ENCODE measurements around the gene ALDH1L1. TPM values are rescaled to one million over a fixed set of nuclear protein-coding genes. Genes with fewer than 3 reads are reported as not detected.

ALDH1L1 gene
- total RNA-seq, 1 experiment from 2014 or later = 50.0 TPM

- Histone ChIP-seq H3K4me1 (replicated peaks; ENCODE audit: insufficient read depth) (peaks cover 44% of the 10 kb centered on the region), H3K9me3 (ENCODE audit: insufficient read depth, low read depth) (peaks cover 4% of the 10 kb centered on the region; the same call in 1 of the 2 replicates), H3K27me3 (ENCODE audit: insufficient read depth, low read depth) (no peaks in the 10 kb centered on the region), H4K20me1 (ENCODE audit: insufficient read depth) (no peaks in the 10 kb centered on the region), H3K4me2 (peak overlapping the region; percentile 48), H3K4me3 (no peak overlapping the region), H2AFZ (peak overlapping the region; percentile 61; the same call in 1 of the 2 replicates), H3K79me2 (ENCODE audit: low read depth) (no peaks in the 10 kb centered on the region), H3K9me2 (ENCODE audit: insufficient read depth) (no peaks in the 10 kb centered on the region), H3F3A (ENCODE audit: insufficient read depth, low read depth) (peaks cover 23% of the 10 kb centered on the region), H3K27ac (peak overlapping the region; percentile 39; the same call in 1 of the 2 replicates), H3K36me3 (ENCODE audit: low read depth) (no peaks in the 10 kb centered on the region)
- intact Hi-C loops (cut with micrococcal nuclease; ENCODE audit: unreplicated experiment) = loop anchor here (1.0 kb wide), 1 partner anchor 10 kb away; no protein-coding TSS in a partner anchor
- TF ChIP-seq CTCF (conservative IDR thresholded peaks at IDR 0.05) = no peak
- no peak for TF ChIP-seq EZH2 (IDR thresholded peaks at IDR 0.05; ENCODE audit: low read depth)
- POLR2A ChIA-PET (ENCODE audit: unreplicated experiment) = interaction anchor here (0.8 kb wide), 1 partner anchor 11 kb away, joined by 3 read pairs; no protein-coding TSS in a partner anchor
- DNase-seq = peak; percentile 84 to 95
- no TSS peak for BruUV-seq (replicated peaks)
- CTCF ChIA-PET = interaction anchor here (0.6 to 1.7 kb wide), 3 partner anchors 11 to 349 kb away, joined by 3 to 17 read pairs (median 3); no protein-coding TSS in a partner anchor
Measured at GRCh38 chr3:126208606-126209256, 28.3 kb upstream of the ALDH1L1 start.

GRCh38 chr3:126208182-126208581 is 27.8 kb upstream of the ALDH1L1 start:
- H3K4me3 ChIP-seq = no peak overlapping the region
- H3K79me2 ChIP-seq (ENCODE audit: low read depth) = no peaks in the 10 kb centered on the region
- H3K27ac ChIP-seq = peak overlapping the region; percentile 39; the same call in 1 of the 2 replicates
- H3K36me3 ChIP-seq (ENCODE audit: low read depth) = no peaks in the 10 kb centered on the region
- CTCF ChIA-PET = interaction anchor here (0.6 to 1.7 kb wide), 3 partner anchors 10 to 350 kb away, joined by 3 to 17 read pairs (median 3); no protein-coding TSS in a partner anchor
- peaks cover 4% of the 10 kb centered on the region; the same call in 1 of the 2 replicates for H3K9me3 ChIP-seq (ENCODE audit: insufficient read depth, low read depth)
- intact Hi-C loops (cut with micrococcal nuclease; ENCODE audit: unreplicated experiment) = loop anchor here (1.0 kb wide), 1 partner anchor 10 kb away; no protein-coding TSS in a partner anchor
- H3K4me1 ChIP-seq (replicated peaks; ENCODE audit: insufficient read depth) = peaks cover 39% of the 10 kb centered on the region
- no peak for DNase-seq
- H3K4me2 ChIP-seq = peak overlapping the region; percentile 48
- H2AFZ ChIP-seq = peak overlapping the region; percentile 61; the same call in 1 of the 2 replicates
- peaks cover 23% of the 10 kb centered on the region for H3F3A ChIP-seq (ENCODE audit: insufficient read depth, low read depth)
- TF ChIP-seq EZH2 (IDR thresholded peaks at IDR 0.05; ENCODE audit: low read depth) = no peak
- no peak for TF ChIP-seq CTCF (conservative IDR thresholded peaks at IDR 0.05)
- POLR2A ChIA-PET (ENCODE audit: unreplicated experiment) = interaction anchor here (0.6 to 0.8 kb wide), 3 partner anchors 11 to 1340 kb away, joined by 3 to 4 read pairs (median 3); no protein-coding TSS in a partner anchor
- TSS peak; percentile 67 for BruUV-seq (replicated peaks)
- H3K9me2 ChIP-seq (ENCODE audit: insufficient read depth) = no peaks in the 10 kb centered on the region
- no peaks in the 10 kb centered on the region for H3K27me3 ChIP-seq (ENCODE audit: insufficient read depth, low read depth)
- no peaks in the 10 kb centered on the region for H4K20me1 ChIP-seq (ENCODE audit: insufficient read depth)

GRCh38 chr3:126207166-126207565 is 26.8 kb upstream of the ALDH1L1 start:
- Histone ChIP-seq H3K9me3 (ENCODE audit: insufficient read depth, low read depth) (peaks cover 4% of the 10 kb centered on the region; the same call in 1 of the 2 replicates), H3K79me2 (ENCODE audit: low read depth) (no peaks in the 10 kb centered on the region), H3K36me3 (ENCODE audit: low read depth) (no peaks in the 10 kb centered on the region), H2AFZ (no peak overlapping the region), H3K4me3 (no peak overlapping the region), H4K20me1 (ENCODE audit: insufficient read depth) (no peaks in the 10 kb centered on the region), H3K4me2 (no peak overlapping the region), H3K27ac (no peak overlapping the region), H3K9me2 (ENCODE audit: insufficient read depth) (no peaks in the 10 kb centered on the region), H3K4me1 (replicated peaks; ENCODE audit: insufficient read depth) (peaks cover 37% of the 10 kb centered on the region), H3K27me3 (ENCODE audit: insufficient read depth, low read depth) (no peaks in the 10 kb centered on the region), H3F3A (ENCODE audit: insufficient read depth, low read depth) (peaks cover 21% of the 10 kb centered on the region)
- no peak for TF ChIP-seq CTCF (conservative IDR thresholded peaks at IDR 0.05)
- no peak for TF ChIP-seq EZH2 (IDR thresholded peaks at IDR 0.05; ENCODE audit: low read depth)
- ChIA-PET POLR2A (ENCODE audit: unreplicated experiment) (no interaction called here), CTCF (no interaction called here)
- DNase-seq = no peak
- intact Hi-C loops (cut with micrococcal nuclease; ENCODE audit: unreplicated experiment) = no loop called here
- BruUV-seq (replicated peaks) = no TSS peak
